GM12874 (cell line): Measurements from ENCODE around the gene RIN3.

Source experiments
- TF ChIP-seq, protein P1 (sequence below): IDR thresholded peaks from 2 replicates; pipeline ENCODE4 v1.5.1; 2011; ENCODE audit warnings: low read depth, mild to moderate bottlenecking, control low read depth, low read length, moderate library complexity; ENCODE audit not compliant: insufficient read depth

RIN3 gene

DNA sequence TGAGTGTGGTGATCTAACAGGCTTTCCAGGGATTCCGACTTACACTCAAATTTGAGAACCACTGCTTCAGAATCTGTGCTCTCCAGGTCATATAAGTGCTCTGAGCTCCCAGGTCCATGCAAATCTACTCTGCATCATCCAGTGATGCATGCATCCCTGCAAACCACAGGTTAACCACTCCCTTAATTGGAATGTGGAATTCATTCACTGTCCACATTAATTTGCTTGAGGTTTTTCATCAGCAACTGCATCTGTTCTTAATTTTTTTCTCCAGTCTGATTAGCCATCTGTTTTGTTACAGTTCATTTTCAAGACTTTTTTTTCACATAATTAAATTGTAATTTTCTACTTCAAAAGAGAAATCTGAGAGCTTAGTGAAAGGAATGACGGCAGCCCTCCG is 43.4 kb upstream of the RIN3 start:
- TF ChIP-seq, protein P1, sequence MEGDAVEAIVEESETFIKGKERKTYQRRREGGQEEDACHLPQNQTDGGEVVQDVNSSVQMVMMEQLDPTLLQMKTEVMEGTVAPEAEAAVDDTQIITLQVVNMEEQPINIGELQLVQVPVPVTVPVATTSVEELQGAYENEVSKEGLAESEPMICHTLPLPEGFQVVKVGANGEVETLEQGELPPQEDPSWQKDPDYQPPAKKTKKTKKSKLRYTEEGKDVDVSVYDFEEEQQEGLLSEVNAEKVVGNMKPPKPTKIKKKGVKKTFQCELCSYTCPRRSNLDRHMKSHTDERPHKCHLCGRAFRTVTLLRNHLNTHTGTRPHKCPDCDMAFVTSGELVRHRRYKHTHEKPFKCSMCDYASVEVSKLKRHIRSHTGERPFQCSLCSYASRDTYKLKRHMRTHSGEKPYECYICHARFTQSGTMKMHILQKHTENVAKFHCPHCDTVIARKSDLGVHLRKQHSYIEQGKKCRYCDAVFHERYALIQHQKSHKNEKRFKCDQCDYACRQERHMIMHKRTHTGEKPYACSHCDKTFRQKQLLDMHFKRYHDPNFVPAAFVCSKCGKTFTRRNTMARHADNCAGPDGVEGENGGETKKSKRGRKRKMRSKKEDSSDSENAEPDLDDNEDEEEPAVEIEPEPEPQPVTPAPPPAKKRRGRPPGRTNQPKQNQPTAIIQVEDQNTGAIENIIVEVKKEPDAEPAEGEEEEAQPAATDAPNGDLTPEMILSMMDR: no peak

DNA sequence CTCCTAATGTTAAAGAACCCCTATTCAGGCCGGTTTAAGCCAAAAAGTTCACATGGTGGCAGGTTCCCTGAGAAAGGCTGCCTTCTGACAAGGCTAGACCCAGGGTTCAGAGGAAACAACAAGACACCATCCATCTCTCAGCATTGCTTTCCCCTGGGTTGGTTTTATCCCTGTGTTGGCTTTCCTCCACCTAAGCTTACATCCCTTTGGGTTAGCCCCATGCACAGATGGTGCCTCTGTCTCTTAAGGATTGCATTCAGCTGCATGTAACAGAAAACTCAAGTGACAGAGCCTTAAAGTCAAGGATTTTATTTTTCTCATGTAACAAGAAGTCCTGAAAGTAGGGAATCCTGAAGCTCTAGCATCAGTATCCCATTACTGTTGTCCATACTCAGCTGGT is 42.8 kb upstream of the RIN3 start:
- TF ChIP-seq, protein P1: no peak

DNA sequence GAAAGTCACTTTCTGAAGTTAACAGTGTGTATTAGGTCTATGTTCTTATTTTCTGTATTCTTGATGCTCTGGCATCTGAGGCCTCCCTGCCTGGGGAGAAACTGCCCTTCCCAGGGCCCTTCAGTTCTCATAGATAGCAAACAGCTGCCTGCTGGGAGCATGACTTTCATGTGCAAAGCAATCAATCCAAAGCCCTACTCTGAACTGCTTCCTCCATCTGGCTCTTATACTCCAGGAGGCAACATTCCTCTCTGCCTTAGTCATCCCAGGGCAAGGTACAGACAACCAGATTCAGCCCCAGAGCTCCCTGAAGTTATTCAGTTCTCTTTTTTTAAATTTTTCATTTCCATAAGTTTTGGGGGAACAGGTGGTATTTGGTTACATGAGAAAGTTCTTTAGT is 41.7 kb upstream of the RIN3 start:
- TF ChIP-seq, protein P1: no peak

DNA sequence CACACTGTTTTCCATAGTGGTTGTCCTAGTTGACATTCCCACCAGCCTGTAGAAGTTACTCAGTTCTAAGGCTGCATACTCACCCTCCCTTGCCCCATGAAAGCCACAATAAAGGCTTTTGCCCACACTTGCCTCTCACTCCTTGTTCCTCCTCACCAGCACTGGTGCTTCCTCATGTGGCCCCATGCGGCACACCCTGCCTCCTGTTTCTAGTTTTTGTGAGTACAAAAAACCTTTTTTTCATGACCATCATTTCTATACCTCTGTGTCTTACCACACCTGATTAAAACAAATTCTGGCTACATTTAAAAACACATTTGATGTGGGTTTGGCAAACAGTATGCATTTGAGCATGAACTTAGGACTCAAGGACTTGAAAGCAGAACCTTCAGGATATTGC is 40.7 kb upstream of the RIN3 start:
- TF ChIP-seq, protein P1: no peak

DNA sequence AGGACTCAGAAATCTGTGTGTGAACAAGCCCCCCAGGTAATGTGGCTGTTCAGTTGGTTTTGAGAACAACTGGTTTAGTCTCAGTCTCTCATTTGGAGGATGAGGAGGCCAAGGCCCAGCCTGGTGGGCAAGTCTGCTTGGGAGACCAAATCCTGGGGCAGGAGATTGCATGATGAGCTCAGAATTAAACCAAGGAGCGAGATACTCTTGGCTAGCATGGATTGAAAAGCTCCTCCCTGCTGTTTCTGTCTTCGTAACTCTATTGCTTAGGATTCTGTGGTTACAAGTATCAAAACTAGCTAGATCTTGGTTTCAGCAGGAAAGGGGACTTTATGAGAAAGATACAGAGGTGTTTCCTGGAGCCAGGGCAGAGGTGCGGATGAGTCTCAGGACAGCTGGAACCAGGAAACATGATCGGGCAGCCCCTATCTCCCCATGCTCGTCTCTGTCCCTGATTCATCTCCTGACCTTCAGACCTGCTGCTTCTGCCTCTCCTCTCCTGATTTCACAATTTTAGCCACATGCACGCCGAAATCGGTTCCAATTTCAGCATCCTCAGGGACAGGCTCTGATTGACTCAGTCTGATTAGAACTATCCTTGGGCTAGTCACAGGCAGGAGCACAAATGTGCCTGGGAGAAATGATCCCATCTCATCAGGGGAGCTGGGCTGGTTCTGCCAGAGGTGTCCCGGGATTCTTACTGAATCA is 40.2 kb upstream of the RIN3 start:
- TF ChIP-seq, protein P1: no peak

DNA sequence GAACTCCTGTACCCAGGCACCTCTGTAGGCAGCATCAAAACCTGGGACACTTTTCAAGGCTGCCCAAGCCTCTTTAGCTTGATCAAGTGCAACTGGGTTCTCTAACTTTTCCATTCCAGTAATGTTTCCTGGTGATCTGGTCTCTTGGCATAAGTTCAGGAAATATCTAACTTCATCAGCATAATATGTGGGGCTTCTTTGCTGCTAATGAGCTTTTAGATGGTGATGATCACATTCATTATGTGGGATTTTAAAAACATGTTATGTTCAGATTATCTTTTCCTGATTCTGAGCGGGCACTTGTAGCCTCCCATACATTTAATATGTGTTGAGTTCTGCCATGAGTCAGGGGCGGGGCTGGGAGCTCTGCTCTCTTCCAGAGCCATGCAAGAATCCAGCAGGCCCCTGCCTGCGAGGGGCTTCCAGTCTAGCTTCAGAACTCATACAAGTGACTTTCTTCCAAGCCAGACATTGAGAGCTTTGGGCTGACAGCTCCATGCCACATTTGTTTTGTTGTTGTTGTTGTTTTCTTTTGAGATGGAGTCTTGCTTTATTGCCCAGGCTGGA is 39.5 kb upstream of the RIN3 start:
- TF ChIP-seq, protein P1: no peak

DNA sequence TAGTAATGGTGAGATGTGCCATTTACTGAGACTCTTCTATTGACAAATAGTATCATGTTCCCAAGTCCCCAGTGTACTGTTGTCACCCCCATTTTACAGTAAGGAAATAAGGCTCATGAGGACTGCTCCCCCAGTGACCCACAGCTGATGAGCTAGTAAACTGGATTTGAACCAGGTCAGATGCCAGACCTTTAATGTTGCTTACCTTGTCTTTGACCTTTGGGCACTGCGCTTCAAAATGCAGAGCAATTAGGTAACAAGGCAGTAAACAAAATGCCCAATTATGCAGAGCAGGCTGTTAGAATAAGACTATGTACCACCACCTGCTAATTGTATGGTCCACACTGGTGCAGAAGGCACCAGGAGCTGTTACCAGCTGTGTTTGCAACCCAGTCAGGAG is 38.5 kb upstream of the RIN3 start:
- TF ChIP-seq, protein P1: no peak
